LNCaP clone FGC (cell line): Measurements from ENCODE around the gene VPS25.

Experiments
- DNase-seq: peaks from one replicate; pipeline ENCODE4 v3.0.0-alpha.2; 2011; ENCODE audit warnings: low read depth
- H3K4me3 ChIP-seq: 2 replicates; pipeline ENCODE4 v1.5.1; 2011; ENCODE audit warnings: mild to moderate bottlenecking, low read depth, low read length, control low read depth
- CTCF ChIP-seq: IDR thresholded peaks from 2 replicates; pipeline ENCODE4 v1.5.1; 2012; ENCODE audit warnings: mild to moderate bottlenecking; ENCODE audit not compliant: control insufficient read depth, insufficient read depth; ENCODE audit errors: extremely low read depth

Gene VPS25

GRCh38 chr17:42819939-42820535, 46.8 kb downstream of the VPS25 start:
- DNase-seq: no peak
- H3K4me3 ChIP-seq: no peak overlapping the region
- TF ChIP-seq CTCF: peak; percentile 59

- no peak overlapping the region for H3K4me3 ChIP-seq
- no peak for DNase-seq
- TF ChIP-seq CTCF: no peak
Observed at GRCh38 chr17:42821176-42821575, 47.9 kb downstream of the VPS25 start.

- H3K4me3 ChIP-seq: no peak overlapping the region
- no peak for TF ChIP-seq CTCF
- no peak for DNase-seq
Observed at GRCh38 chr17:42827472-42827871, 54.2 kb downstream of the VPS25 start.
